Lower lobe of right lung (tissue), 2 donors: Measurements from ENCODE around the gene FOXL2NB. TPM values are rescaled to one million over a fixed set of nuclear protein-coding genes. Genes with fewer than 3 reads are reported as not detected.

ENCODE experiments used
- ATAC-seq, 2 donors: fragments of 200-7000 bp; cut with Tn5 transposase; one replicate each; pipeline ENCODE4 v1.9.1; 2020 to 2022; ENCODE audit warnings: mild to moderate bottlenecking in 2 of 2, moderate library complexity in 2 of 2
- DNase-seq: peaks from one replicate; pipeline ENCODE4 v3.0.0-alpha.2; 2020
- H3K27ac ChIP-seq: fragments of 200-600 bp; one replicate; pipeline ENCODE4 v1.8.0; 2022
- H3K27me3 ChIP-seq: fragments of 200-600 bp; one replicate; pipeline ENCODE4 v1.8.0; 2022; ENCODE audit warnings: low read depth
- H3K36me3 ChIP-seq: fragments of 200-600 bp; one replicate; pipeline ENCODE4 v1.8.0; 2022; ENCODE audit warnings: mild to moderate bottlenecking
- H3K4me1 ChIP-seq: fragments of 200-600 bp; one replicate; pipeline ENCODE4 v1.8.0; 2022
- H3K4me3 ChIP-seq: fragments of 200-600 bp; one replicate; pipeline ENCODE4 v1.8.0; 2022; ENCODE audit warnings: mild to moderate bottlenecking
- H3K9me3 ChIP-seq: fragments of 200-600 bp; one replicate; pipeline ENCODE4 v1.8.0; 2022
- CTCF ChIP-seq: fragments of 200-600 bp; IDR thresholded peaks from one replicate; pipeline ENCODE4 v1.8.0; 2022; ENCODE audit warnings: antibody characterized with exemption, mild to moderate bottlenecking
- intact Hi-C: fragments of 100-400 bp; cut with DNase I; formaldehyde crosslinking; loops from one replicate; pipeline ENCODE4 v1.11.0; 2022
- total RNA-seq: library from RNA; stranded (reverse); fragmentation: NEBNext Ultra II Directional; extraction: Animal tissue kit (Norgen Biotek cat#: 25700); gene quantifications from one replicate; pipeline ENCODE4 v1.2.1, GENCODE V29; 2021
- donor health status: DM: no; HTN: yes; CAD: no; lungs with severe emphysema.

The FOXL2NB gene
- total RNA-seq, 1 donor from 2014 or later = not detected

DNA sequence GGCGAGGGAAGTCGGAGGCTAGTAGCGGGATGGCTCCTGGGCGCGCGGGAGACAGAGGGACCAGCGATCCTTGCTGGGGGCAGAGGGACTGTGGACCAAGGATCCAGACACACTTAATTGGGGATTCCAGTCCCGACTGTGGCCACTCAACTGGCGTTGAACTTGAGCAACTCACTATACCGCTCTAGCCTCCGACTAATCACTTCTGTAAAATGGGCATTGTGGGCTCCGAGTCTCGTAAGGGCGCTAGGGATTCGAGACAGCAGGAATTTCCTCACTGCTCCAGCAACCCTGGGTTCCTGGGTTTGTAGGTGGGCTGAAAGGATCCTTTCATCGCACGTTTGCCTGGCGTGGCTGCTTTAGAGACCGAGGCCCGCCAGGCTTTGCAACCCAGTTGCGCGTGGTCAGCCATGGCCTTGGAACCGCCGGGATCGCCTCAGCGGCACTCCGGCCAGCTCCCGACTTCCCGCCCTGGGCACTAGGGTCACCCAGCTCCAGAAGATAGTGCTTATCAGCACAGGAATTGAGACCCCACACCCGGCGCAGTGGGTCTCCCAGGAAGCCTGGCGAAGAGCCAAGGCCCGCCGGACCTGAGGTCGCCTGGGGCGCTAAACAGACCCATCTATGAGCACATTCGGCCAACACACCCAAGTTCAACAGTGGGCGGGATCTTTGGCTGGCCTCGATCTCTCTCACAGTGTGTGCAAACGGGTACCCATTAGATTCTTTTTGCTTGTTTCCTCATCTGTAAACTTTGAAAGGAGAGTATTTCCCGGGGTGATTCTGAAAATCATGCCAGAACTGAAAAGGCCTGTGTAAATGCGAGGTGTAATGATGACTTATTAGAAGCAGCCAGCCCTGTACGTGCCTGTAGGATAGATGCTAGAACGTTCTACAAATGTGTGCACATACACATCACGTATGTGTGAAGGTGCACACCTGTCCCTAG, 10.0 kb upstream of the FOXL2NB start:
- peaks cover 46% of the 10 kb centered on the region for H3K4me1 ChIP-seq
- no peak for DNase-seq
- peaks cover 76% of the 10 kb centered on the region for H3K27me3 ChIP-seq
- peak in 1 of 2 donors; percentile 4 for ATAC-seq
- intact Hi-C loops = no loop called here
- H3K9me3 ChIP-seq = no peaks in the 10 kb centered on the region
- H3K36me3 ChIP-seq = no peaks in the 10 kb centered on the region
- TF ChIP-seq CTCF = no peak
- H3K4me3 ChIP-seq = peak overlapping the region; percentile 47
- H3K27ac ChIP-seq = no peak overlapping the region

DNA sequence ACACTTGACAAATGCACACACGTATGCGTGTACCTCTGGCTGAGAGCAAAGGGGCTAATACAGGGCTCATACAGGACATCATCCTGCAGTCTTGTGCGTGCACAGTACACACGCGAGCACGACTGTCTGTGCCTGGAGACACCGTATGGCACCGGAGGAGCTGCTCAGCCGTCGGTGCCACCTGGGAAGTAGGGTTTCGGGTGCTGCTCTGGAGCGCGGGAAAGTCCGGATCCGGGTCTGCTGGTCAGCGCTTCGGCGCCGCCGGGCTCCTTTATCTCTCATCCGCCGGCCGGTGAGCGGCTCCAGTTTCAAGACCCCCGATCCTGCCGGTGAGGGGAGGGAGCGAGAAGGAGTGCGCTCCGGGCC, 9.3 kb upstream of the FOXL2NB start:
- intact Hi-C loops = no loop called here
- no peaks in the 10 kb centered on the region for H3K9me3 ChIP-seq
- TF ChIP-seq CTCF = no peak
- no peak overlapping the region for H3K27ac ChIP-seq
- DNase-seq = no peak
- peak; percentile 2 to 28 for ATAC-seq
- H3K36me3 ChIP-seq = no peaks in the 10 kb centered on the region
- H3K27me3 ChIP-seq = peaks cover 82% of the 10 kb centered on the region
- H3K4me1 ChIP-seq = peaks cover 46% of the 10 kb centered on the region
- no peak overlapping the region for H3K4me3 ChIP-seq

GRCh38 chr3:138938056-138938876, 8.8 kb upstream of the FOXL2NB start:
- intact Hi-C loops = no loop called here
- Histone ChIP-seq H3K4me3 (no peak overlapping the region), H3K27ac (no peak overlapping the region), H3K4me1 (peaks cover 46% of the 10 kb centered on the region), H3K9me3 (no peaks in the 10 kb centered on the region), H3K36me3 (no peaks in the 10 kb centered on the region), H3K27me3 (peaks cover 88% of the 10 kb centered on the region)
- TF ChIP-seq CTCF = no peak
- ATAC-seq (peak in 1 of 2 donors; percentile 6), DNase-seq (no peak)

- no peak for ATAC-seq
- peaks cover 96% of the 10 kb centered on the region for H3K27me3 ChIP-seq
Observed at GRCh38 chr3:138938877-138939560, 8.0 kb upstream of the FOXL2NB start.

More at GRCh38 chr3:138938877-138939560, 8.0 kb upstream of the FOXL2NB start:
- no peak overlapping the region for H3K27ac ChIP-seq
- no peaks in the 10 kb centered on the region for H3K36me3 ChIP-seq
- H3K9me3 ChIP-seq = no peaks in the 10 kb centered on the region
- no peak overlapping the region for H3K4me3 ChIP-seq
- no peak for TF ChIP-seq CTCF
- DNase-seq = no peak
- intact Hi-C loops = no loop called here
- peaks cover 49% of the 10 kb centered on the region for H3K4me1 ChIP-seq
